T-helper 9 cell (primary cell): ENCODE measurements around the gene OAS1.
"Not testable (repeated sequence)": the region's sequence is repeated elsewhere in the genome, so short reads cannot be mapped to it uniquely, and the experiment has no call there.

ENCODE experiments used
- DNase-seq: peaks from one replicate; pipeline ENCODE4 v3.0.0-alpha.2; 2020

OAS1 gene

GRCh38 chr12:112900298-112901145 is 6.2 kb upstream of the OAS1 start:
- peak; percentile 7 for DNase-seq

GRCh38 chr12:112901271-112901670 is 5.5 kb upstream of the OAS1 start:
- DNase-seq, result no peak

- no peak for DNase-seq
These were observed 2.2 kb upstream of the OAS1 start for GRCh38 chr12:112904571-112904970.

GRCh38 chr12:112905451-112906089 is 1.2 kb upstream of the OAS1 start:
- DNase-seq, result no peak

GRCh38 chr12:112907415-112908157 is 824 bp downstream of the OAS1 start:
- no peak for DNase-seq

- DNase-seq, result peak; percentile 6
These were observed 1.8 kb downstream of the OAS1 start for GRCh38 chr12:112908548-112908947.

GRCh38 chr12:112909693-112910092 is 2.9 kb downstream of the OAS1 start:
- DNase-seq, result no peak

- DNase-seq, result no peak
These were observed 6.4 kb downstream of the OAS1 start for GRCh38 chr12:112913038-112913688.

- DNase-seq, result not testable (repeated sequence)
These were observed 7.1 kb downstream of the OAS1 start for GRCh38 chr12:112913888-112914287.

GRCh38 chr12:112916270-112916669 is 9.5 kb downstream of the OAS1 start:
- no peak for DNase-seq

- DNase-seq, result no peak
These were observed 12.4 kb downstream of the OAS1 start for GRCh38 chr12:112919121-112919520.

GRCh38 chr12:112924986-112925385 is 18.2 kb downstream of the OAS1 start:
- no peak for DNase-seq

- not testable (repeated sequence) for DNase-seq
These were observed 19.8 kb downstream of the OAS1 start for GRCh38 chr12:112926416-112927033.

GRCh38 chr12:112927475-112927874 is 20.7 kb downstream of the OAS1 start:
- no peak for DNase-seq

- DNase-seq, result no peak
These were observed 21.2 kb downstream of the OAS1 start for GRCh38 chr12:112927925-112928324.

- no peak for DNase-seq
These were observed 22.2 kb downstream of the OAS1 start for GRCh38 chr12:112928978-112929377.

GRCh38 chr12:112929715-112930114 is 23.0 kb downstream of the OAS1 start:
- no peak for DNase-seq

GRCh38 chr12:112930350-112930749 is 23.6 kb downstream of the OAS1 start:
- DNase-seq, result no peak

- DNase-seq, result no peak
These were observed 25.8 kb downstream of the OAS1 start for GRCh38 chr12:112932485-112933128.

GRCh38 chr12:112933129-112933505 is 26.4 kb downstream of the OAS1 start:
- no peak for DNase-seq

GRCh38 chr12:112936264-112936663 is 29.5 kb downstream of the OAS1 start:
- no peak for DNase-seq

GRCh38 chr12:112936927-112937326 is 30.2 kb downstream of the OAS1 start:
- no peak for DNase-seq
